Coronary artery (tissue), 2 donors: Measurements from ENCODE around the gene ANKS1B.

Source experiments
- DNase-seq: peaks from one replicate; pipeline ENCODE4 v3.0.0-alpha.2; 2017; ENCODE audit warnings: low spot score
- H3K27ac ChIP-seq, 2 donors: fragments of 200-600 bp; sonication (generic); one replicate each; pipeline ENCODE4 v1.5.1; 2016 to 2019
- H3K4me3 ChIP-seq: fragments of 200-600 bp; sonication (generic); 2 replicates; pipeline ENCODE4 v1.5.1; 2016; ENCODE audit warnings: mild to moderate bottlenecking, moderate library complexity
- CTCF ChIP-seq: fragments of 200-600 bp; sonication (generic); IDR thresholded peaks from one replicate; pipeline ENCODE4 v1.5.1; 2019; ENCODE audit warnings: antibody characterized with exemption

ANKS1B gene

GRCh38 chr12:99388671-99389195, 596.0 kb downstream of the ANKS1B start:
- TF ChIP-seq CTCF = no peak
- H3K27ac ChIP-seq = no peak overlapping the region
- no peak for DNase-seq

GRCh38 chr12:99387661-99388060, 597.1 kb downstream of the ANKS1B start:
- Histone ChIP-seq H3K27ac (no peak overlapping the region), H3K4me3 (no peak overlapping the region)
- no peak for TF ChIP-seq CTCF
- no peak for DNase-seq

More at GRCh38 chr12:99388671-99389195, 596.0 kb downstream of the ANKS1B start:
- no peak overlapping the region for H3K4me3 ChIP-seq

- no peak overlapping the region for H3K27ac ChIP-seq
- DNase-seq = no peak
- no peak for TF ChIP-seq CTCF
- no peak overlapping the region for H3K4me3 ChIP-seq
Observed at GRCh38 chr12:99386907-99387306, 597.8 kb downstream of the ANKS1B start.

- no peak for TF ChIP-seq CTCF
Observed at GRCh38 chr12:99383258-99383657, 601.5 kb downstream of the ANKS1B start.

GRCh38 chr12:99381992-99382391, 602.7 kb downstream of the ANKS1B start:
- Histone ChIP-seq H3K4me3 (no peak overlapping the region), H3K27ac (no peak overlapping the region)
- TF ChIP-seq CTCF = no peak
- DNase-seq = no peak

More at GRCh38 chr12:99383258-99383657, 601.5 kb downstream of the ANKS1B start:
- Histone ChIP-seq H3K27ac (no peak overlapping the region), H3K4me3 (no peak overlapping the region)
- DNase-seq = no peak

GRCh38 chr12:99380701-99381100, 604.0 kb downstream of the ANKS1B start:
- no peak overlapping the region for H3K27ac ChIP-seq
- no peak for TF ChIP-seq CTCF

GRCh38 chr12:99374023-99374422, 610.7 kb downstream of the ANKS1B start:
- TF ChIP-seq CTCF = no peak
- no peak overlapping the region for H3K4me3 ChIP-seq
- DNase-seq = no peak

More at GRCh38 chr12:99380701-99381100, 604.0 kb downstream of the ANKS1B start:
- DNase-seq = no peak
- no peak overlapping the region for H3K4me3 ChIP-seq

More at GRCh38 chr12:99374023-99374422, 610.7 kb downstream of the ANKS1B start:
- no peak overlapping the region for H3K27ac ChIP-seq
